Endothelial cell (in vitro differentiated cells): ENCODE results near the gene DUT. TPM values are rescaled to one million over a fixed set of nuclear protein-coding genes. Genes with fewer than 3 reads are reported as not detected.

Experiments
- DNase-seq: peaks from one replicate; pipeline ENCODE4 v3.0.0; 2021; ENCODE audit warnings: low spot score
- H3K27ac Mint-ChIP-seq: one replicate; pipeline ENCODE4 v1.8.0; 2021; ENCODE audit warnings: mixed read lengths, inconsistent platforms; ENCODE audit not compliant: unreplicated experiment
- H3K27me3 Mint-ChIP-seq: one replicate; pipeline ENCODE4 v1.8.0; 2021; ENCODE audit warnings: mild to moderate bottlenecking, moderate library complexity, mixed read lengths, inconsistent platforms; ENCODE audit not compliant: unreplicated experiment
- H3K36me3 Mint-ChIP-seq: one replicate; pipeline ENCODE4 v1.8.0; 2021; ENCODE audit warnings: mild to moderate bottlenecking, low read depth, mixed read lengths, inconsistent platforms; ENCODE audit not compliant: unreplicated experiment
- H3K4me1 Mint-ChIP-seq: one replicate; pipeline ENCODE4 v1.8.0; 2021; ENCODE audit warnings: mild to moderate bottlenecking, mixed read lengths, inconsistent platforms; ENCODE audit not compliant: unreplicated experiment
- H3K4me3 Mint-ChIP-seq: one replicate; pipeline ENCODE4 v1.8.0; 2021; ENCODE audit warnings: mild to moderate bottlenecking, mixed read lengths, inconsistent platforms; ENCODE audit not compliant: unreplicated experiment
- H3K9me3 Mint-ChIP-seq: one replicate; pipeline ENCODE4 v1.8.0; 2021; ENCODE audit warnings: mixed read lengths, inconsistent platforms; ENCODE audit not compliant: unreplicated experiment
- total RNA-seq: library from RNA; stranded (reverse); fragmentation: NEBNext Ultra II Directional; extraction: Animal tissue kit (Norgen Biotek cat#: 25700); gene quantifications from one replicate; pipeline ENCODE4 v1.2.1, GENCODE V29; 2021; ENCODE audit not compliant: unreplicated experiment
- TF ChIP-seq, protein P1 (sequence below): fragments of 200-600 bp; sonication (generic); IDR thresholded peaks from one replicate; pipeline ENCODE4 v1.5.0; 2021; ENCODE audit warnings: antibody characterized with exemption; ENCODE audit not compliant: unreplicated experiment

The DUT gene
- total RNA-seq, 1 donor from 2014 or later: 71.5 TPM

DNA sequence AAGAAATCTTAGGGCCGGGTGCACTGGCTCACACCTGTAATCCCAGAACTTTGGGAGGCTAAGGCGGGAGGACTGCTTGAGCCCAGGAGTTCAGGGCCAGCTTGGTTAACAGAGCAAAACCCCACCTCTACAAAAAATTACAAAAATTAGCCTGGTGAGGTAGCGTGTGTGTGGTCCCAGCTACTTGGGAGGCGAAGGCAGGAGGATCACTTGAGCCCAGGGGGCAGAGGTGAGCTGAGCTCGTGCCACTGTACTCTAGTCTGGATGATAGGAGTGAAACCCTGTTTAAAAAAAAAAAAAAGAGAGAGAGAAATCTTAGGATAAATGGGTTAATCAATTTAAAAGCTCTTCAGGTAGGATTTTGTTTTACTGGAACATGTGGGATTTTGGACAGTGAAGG is 31.2 kb upstream of the DUT start:
- Mint-ChIP-seq H3K27ac (no peak overlapping the region), H3K27me3 (no peaks in the 10 kb centered on the region), H3K36me3 (no peaks in the 10 kb centered on the region), H3K4me1 (no peaks in the 10 kb centered on the region), H3K4me3 (no peak overlapping the region), H3K9me3 (no peaks in the 10 kb centered on the region)
- DNase-seq: no peak
- TF ChIP-seq, protein P1, sequence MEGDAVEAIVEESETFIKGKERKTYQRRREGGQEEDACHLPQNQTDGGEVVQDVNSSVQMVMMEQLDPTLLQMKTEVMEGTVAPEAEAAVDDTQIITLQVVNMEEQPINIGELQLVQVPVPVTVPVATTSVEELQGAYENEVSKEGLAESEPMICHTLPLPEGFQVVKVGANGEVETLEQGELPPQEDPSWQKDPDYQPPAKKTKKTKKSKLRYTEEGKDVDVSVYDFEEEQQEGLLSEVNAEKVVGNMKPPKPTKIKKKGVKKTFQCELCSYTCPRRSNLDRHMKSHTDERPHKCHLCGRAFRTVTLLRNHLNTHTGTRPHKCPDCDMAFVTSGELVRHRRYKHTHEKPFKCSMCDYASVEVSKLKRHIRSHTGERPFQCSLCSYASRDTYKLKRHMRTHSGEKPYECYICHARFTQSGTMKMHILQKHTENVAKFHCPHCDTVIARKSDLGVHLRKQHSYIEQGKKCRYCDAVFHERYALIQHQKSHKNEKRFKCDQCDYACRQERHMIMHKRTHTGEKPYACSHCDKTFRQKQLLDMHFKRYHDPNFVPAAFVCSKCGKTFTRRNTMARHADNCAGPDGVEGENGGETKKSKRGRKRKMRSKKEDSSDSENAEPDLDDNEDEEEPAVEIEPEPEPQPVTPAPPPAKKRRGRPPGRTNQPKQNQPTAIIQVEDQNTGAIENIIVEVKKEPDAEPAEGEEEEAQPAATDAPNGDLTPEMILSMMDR: no peak

DNA sequence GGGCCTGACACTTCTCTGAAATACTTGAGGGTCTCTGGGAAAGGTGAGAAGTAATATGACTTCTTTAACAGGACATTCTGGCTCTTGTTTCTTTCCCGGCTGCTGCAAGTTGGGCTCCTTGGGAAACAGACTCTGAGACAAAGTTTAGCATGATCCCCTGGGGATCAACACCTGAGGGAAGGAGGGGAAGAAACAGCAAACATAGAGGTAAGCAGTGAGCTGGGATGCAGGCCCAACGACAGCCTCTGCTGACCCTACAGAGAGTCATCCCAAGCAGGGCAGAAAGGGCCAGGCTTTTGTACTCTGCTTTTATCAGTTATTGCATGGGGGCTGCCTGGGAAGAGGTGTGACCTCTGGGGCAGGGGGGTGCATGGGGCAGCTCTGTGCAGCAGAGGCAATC is 26.8 kb upstream of the DUT start:
- no peak for DNase-seq
- H3K4me1 Mint-ChIP-seq: no peaks in the 10 kb centered on the region
- no peaks in the 10 kb centered on the region for H3K27me3 Mint-ChIP-seq
- H3K9me3 Mint-ChIP-seq: no peaks in the 10 kb centered on the region
- TF ChIP-seq, protein P1: no peak
- H3K36me3 Mint-ChIP-seq: no peaks in the 10 kb centered on the region
- H3K27ac Mint-ChIP-seq: no peak overlapping the region
- H3K4me3 Mint-ChIP-seq: no peak overlapping the region

DNA sequence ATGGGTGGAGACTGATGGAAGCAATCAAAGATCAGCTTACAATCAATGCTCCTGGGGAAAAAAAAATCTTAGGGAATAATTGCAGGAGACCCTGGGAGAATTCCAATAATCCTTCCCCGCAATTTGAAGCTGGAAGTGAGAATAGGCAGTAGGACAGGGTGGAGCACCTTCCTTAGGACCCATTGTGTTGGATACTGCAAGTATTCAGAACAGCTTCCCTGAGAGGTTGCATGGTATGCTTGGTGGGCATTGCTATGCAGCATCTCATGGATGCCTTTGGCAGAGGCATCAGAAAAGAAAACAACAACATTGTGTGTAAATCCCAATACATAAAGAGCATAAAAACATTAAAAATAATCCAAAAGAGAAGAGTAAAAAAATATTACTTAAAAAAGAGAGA is 24.6 kb upstream of the DUT start:
- Mint-ChIP-seq H3K4me3 (no peak overlapping the region), H3K4me1 (no peaks in the 10 kb centered on the region), H3K27me3 (no peaks in the 10 kb centered on the region), H3K9me3 (no peaks in the 10 kb centered on the region), H3K27ac (no peak overlapping the region), H3K36me3 (no peaks in the 10 kb centered on the region)
- DNase-seq: no peak
- TF ChIP-seq, protein P1: no peak

DNA sequence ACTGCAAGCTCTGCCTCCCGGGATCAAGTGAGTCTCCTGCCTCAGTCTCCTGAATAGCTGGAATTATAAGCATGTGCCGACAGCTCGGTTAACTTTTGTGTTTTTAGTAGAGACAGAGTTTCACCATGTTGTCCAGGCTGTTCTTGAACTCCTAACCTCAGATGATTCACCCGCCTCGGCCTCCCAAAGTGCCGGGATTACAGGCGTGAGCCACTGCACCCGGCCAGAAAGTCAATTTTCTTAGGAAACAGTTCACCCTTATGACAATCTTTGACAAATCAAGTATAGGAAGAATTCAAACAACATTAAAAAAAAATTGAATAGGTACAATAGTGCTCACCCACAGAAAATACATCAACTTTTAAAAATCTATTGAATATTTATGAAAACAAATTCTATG is 23.6 kb upstream of the DUT start:
- Mint-ChIP-seq H3K27ac (no peak overlapping the region), H3K9me3 (no peaks in the 10 kb centered on the region), H3K36me3 (no peaks in the 10 kb centered on the region), H3K4me3 (no peak overlapping the region), H3K27me3 (no peaks in the 10 kb centered on the region), H3K4me1 (no peaks in the 10 kb centered on the region)
- DNase-seq: no peak
- TF ChIP-seq, protein P1: no peak

DNA sequence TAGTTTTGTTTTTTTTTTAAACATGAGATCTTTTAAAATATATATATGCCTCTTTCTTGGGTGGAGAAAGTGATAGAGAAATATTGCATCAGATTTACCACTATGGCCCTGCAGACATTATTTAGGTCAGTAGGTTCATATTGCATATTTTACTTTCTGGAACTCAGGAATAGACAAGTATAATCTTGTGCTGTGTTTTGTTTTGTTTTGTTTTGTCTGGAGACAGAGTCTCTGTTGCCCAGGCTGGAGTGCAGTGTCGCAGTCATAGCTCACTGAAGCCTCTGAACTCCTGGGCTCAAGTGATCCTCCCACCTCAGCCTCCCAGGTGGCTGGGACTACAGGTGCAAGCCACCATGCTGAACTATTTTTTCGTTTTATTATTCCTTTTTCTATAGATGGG is 21.5 kb upstream of the DUT start:
- no peaks in the 10 kb centered on the region for H3K36me3 Mint-ChIP-seq
- no peaks in the 10 kb centered on the region for H3K4me1 Mint-ChIP-seq
- H3K9me3 Mint-ChIP-seq: no peaks in the 10 kb centered on the region
- no peak overlapping the region for H3K27ac Mint-ChIP-seq
- H3K27me3 Mint-ChIP-seq: peaks cover 1% of the 10 kb centered on the region
- TF ChIP-seq, protein P1: no peak
- no peak overlapping the region for H3K4me3 Mint-ChIP-seq
- DNase-seq: no peak
